Activated naive CD8-positive, alpha-beta T cell treated with anti-CD3 and anti-CD28 coated beads, Interleukin-2, amount 50 U/mL, for 16 hours (primary cell): ENCODE measurements around the gene OR6C65.

Experiments
- DNase-seq: peaks from one replicate; pipeline ENCODE4 v3.0.0-alpha.2; 2020; ENCODE audit warnings: low read depth, low spot score

Gene OR6C65

DNA sequence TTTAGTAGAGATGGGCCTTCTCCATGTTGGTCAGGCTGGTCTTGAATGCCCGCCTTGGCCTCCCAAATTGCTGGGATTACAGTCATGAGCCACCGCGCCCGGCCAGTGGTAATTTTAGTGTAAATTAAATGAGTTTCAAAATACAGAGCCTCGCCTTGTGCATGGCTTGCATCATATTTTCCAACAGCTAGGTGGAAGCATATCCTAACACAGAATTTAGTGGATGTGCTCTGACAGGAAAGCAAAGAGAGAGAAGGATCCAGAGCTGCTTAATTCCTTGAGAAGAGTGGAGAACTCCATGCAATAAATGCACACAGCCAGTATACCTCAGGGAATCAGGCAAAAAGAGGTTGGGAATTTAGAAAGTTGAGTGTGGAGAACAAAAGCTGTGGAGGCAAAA, 46.0 kb downstream of the OR6C65 start:
- no peak for DNase-seq

DNA sequence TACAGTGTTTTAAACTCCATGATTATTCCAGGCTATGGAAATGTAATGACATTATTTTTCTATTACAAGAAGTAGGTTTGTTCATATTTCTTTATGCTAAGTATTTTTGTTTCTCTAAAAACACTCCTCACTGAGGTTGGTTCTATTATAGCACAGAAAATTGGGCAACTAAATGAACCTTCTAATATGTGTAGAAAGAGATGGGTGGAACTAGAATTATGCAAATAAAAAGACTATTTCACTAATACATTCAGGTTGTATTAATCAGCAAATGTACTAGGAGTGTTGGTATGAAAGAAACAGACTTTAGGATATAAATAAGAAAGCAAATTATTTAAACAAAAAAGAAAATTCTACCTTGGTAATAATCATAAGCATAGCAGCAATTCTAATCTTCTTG, 48.5 kb downstream of the OR6C65 start:
- no peak for DNase-seq
